WTC11 (cell line): ENCODE results near the gene DHDDS. TPM values are rescaled to one million over a fixed set of nuclear protein-coding genes. Genes with fewer than 3 reads are reported as not detected.

Experiments used
- AFF4 ChIP-seq: sonication (generic); formaldehyde crosslinking; IDR thresholded peaks from 2 replicates; pipeline ENCODE4 v1.8.1; 2023; ENCODE audit warnings: mild to moderate bottlenecking, missing genetic modification reagents, borderline replicate concordance
- ATF1 ChIP-seq: sonication (generic); formaldehyde crosslinking; IDR thresholded peaks from 2 replicates; pipeline ENCODE4 v1.8.1; 2023; ENCODE audit warnings: mild to moderate bottlenecking, moderate library complexity, missing genetic modification reagents
- CDX4 ChIP-seq: fragments of 250-450 bp; sonication (Bioruptor Pico); IDR thresholded peaks from 2 replicates; pipeline ENCODE4 v1.9.0; 2021; ENCODE audit warnings: moderate library complexity, mild to moderate bottlenecking, inconsistent platforms, borderline replicate concordance
- CREM ChIP-seq: sonication (generic); formaldehyde crosslinking; IDR thresholded peaks from 2 replicates; pipeline ENCODE4 v1.8.1; 2022; ENCODE audit warnings: mild to moderate bottlenecking, missing genetic modification reagents, moderate library complexity
- ERG ChIP-seq: fragments of 250-450 bp; sonication (Bioruptor Pico); IDR thresholded peaks from 2 replicates; pipeline ENCODE4 v1.8.0; 2021; ENCODE audit warnings: mild to moderate bottlenecking
- ESRRA ChIP-seq: sonication (generic); formaldehyde crosslinking; IDR thresholded peaks from 2 replicates; pipeline ENCODE4 v1.8.1; 2022; ENCODE audit warnings: mild to moderate bottlenecking, missing genetic modification reagents, borderline replicate concordance
- FOXP1 ChIP-seq: sonication (generic); formaldehyde crosslinking; IDR thresholded peaks from 2 replicates; pipeline ENCODE4 v1.8.0; 2022; ENCODE audit warnings: missing genetic modification reagents, mild to moderate bottlenecking, moderate library complexity, borderline replicate concordance
- JUN ChIP-seq: sonication (generic); formaldehyde crosslinking; IDR thresholded peaks from 2 replicates; pipeline ENCODE4 v1.8.0; 2023; ENCODE audit warnings: mild to moderate bottlenecking, missing genetic modification reagents
- NFATC4 ChIP-seq: fragments of 250-450 bp; sonication (Bioruptor Pico); IDR thresholded peaks from 2 replicates; pipeline ENCODE4 v1.9.0; 2021; ENCODE audit warnings: mild to moderate bottlenecking
- NFYB ChIP-seq: sonication (generic); formaldehyde crosslinking; conservative IDR thresholded peaks from 2 replicates; pipeline ENCODE4 v1.8.0; 2022; ENCODE audit warnings: low read depth, missing genetic modification reagents
- NR1H2 ChIP-seq: sonication (generic); formaldehyde crosslinking; IDR thresholded peaks from 2 replicates; pipeline ENCODE4 v1.9.0; 2021; ENCODE audit warnings: mild to moderate bottlenecking, moderate library complexity, missing genetic modification reagents
- NR3C1 ChIP-seq: sonication (generic); formaldehyde crosslinking; conservative IDR thresholded peaks from 2 replicates; pipeline ENCODE4 v1.8.1; 2023; ENCODE audit warnings: low read depth, mild to moderate bottlenecking, missing genetic modification reagents
- PRDM15 ChIP-seq: sonication (generic); formaldehyde crosslinking; IDR thresholded peaks from 2 replicates; pipeline ENCODE4 v1.8.0; 2022; ENCODE audit warnings: missing genetic modification reagents
- PREB ChIP-seq: sonication (generic); formaldehyde crosslinking; IDR thresholded peaks from 2 replicates; pipeline ENCODE4 v1.8.1; 2022; ENCODE audit warnings: mild to moderate bottlenecking, missing genetic modification reagents, moderate library complexity, borderline replicate concordance
- SMAD3 ChIP-seq: sonication (generic); formaldehyde crosslinking; IDR thresholded peaks from 2 replicates; pipeline ENCODE4 v1.8.0; 2022; ENCODE audit warnings: missing genetic modification reagents, mild to moderate bottlenecking, borderline replicate concordance
- SP1 ChIP-seq: sonication (generic); formaldehyde crosslinking; conservative IDR thresholded peaks from 2 replicates; pipeline ENCODE4 v1.8.1; 2022; ENCODE audit warnings: missing genetic modification reagents
- TEAD4 ChIP-seq: sonication (generic); formaldehyde crosslinking; IDR thresholded peaks from 2 replicates; pipeline ENCODE4 v1.8.0; 2022; ENCODE audit warnings: mild to moderate bottlenecking, missing genetic modification reagents
- USF2 ChIP-seq: sonication (generic); formaldehyde crosslinking; IDR thresholded peaks from 2 replicates; pipeline ENCODE4 v1.8.1; 2023; ENCODE audit warnings: mild to moderate bottlenecking, missing genetic modification reagents, moderate library complexity
- ZNF263 ChIP-seq: sonication (generic); formaldehyde crosslinking; IDR thresholded peaks from 2 replicates; pipeline ENCODE4 v1.8.1; 2022; ENCODE audit warnings: low read depth, mild to moderate bottlenecking, moderate library complexity, missing genetic modification reagents
- ZNF512 ChIP-seq: sonication (generic); formaldehyde crosslinking; IDR thresholded peaks from 2 replicates; pipeline ENCODE4 v1.8.1; 2022; ENCODE audit warnings: missing genetic modification reagents, borderline replicate concordance
- ZNF532 ChIP-seq: fragments of 250-450 bp; sonication (Bioruptor Pico); IDR thresholded peaks from 2 replicates; pipeline ENCODE4 v1.9.0; 2021; ENCODE audit warnings: mild to moderate bottlenecking, borderline replicate concordance
- total RNA-seq: library from RNA; stranded (reverse); gene quantifications from 3 replicates; pipeline ENCODE4 v1.2.3, GENCODE V29; 2021

DHDDS gene
- total RNA-seq, 1 experiment from 2014 or later: 55.4 TPM

- TF ChIP-seq NFYB (CRISPR knock-in tag) (peak; percentile 80), AFF4 (CRISPR knock-in tag) (peak; percentile 99), ZNF512 (CRISPR knock-in tag) (peak; percentile 99), ATF1 (peak; percentile 99), USF2 (CRISPR knock-in tag) (peak; percentile 73), SP1 (CRISPR knock-in tag) (peak; percentile 94), ZNF532 (CRISPR knock-in tag) (no peak), CREM (CRISPR knock-in tag) (peak; percentile 97), PRDM15 (CRISPR knock-in tag) (peak; percentile 85), TEAD4 (peak; percentile 100), NR1H2 (CRISPR knock-in tag) (peak; percentile 99), NFATC4 (CRISPR knock-in tag) (no peak), ERG (CRISPR knock-in tag) (peak; percentile 91), FOXP1 (CRISPR knock-in tag) (peak; percentile 100), ESRRA (CRISPR knock-in tag) (peak; percentile 99), CDX4 (no peak), PREB (peak; percentile 99), NR3C1 (CRISPR knock-in tag) (peak; percentile 99), SMAD3 (CRISPR knock-in tag) (peak; percentile 100), JUN (CRISPR knock-in tag) (peak; percentile 100), ZNF263 (CRISPR knock-in tag) (peak; percentile 89; the same call in 1 of the 2 replicates)
Measured at GRCh38 chr1:26408604-26409003, 23.5 kb upstream of the DHDDS start (continued).
